Right lobe of liver (tissue), 6 donors: Measurements from ENCODE around the gene RAC2. TPM values are rescaled to one million over a fixed set of nuclear protein-coding genes. Genes with fewer than 3 reads are reported as not detected.

ENCODE experiments used
- ATAC-seq, 4 donors: fragments of 200-7000 bp; cut with Tn5 transposase; one replicate each; pipeline ENCODE4 v1.9.1; 2020; ENCODE audit warnings: mild to moderate bottlenecking in 4 of 4, moderate library complexity in 4 of 4
- DNase-seq, 3 donors: peaks; one replicate each; pipeline ENCODE4 v3.0.0-alpha.2; 2020
- H3K27ac ChIP-seq, 3 donors: fragments of 200-600 bp; one replicate each; pipeline ENCODE4 v1.8.0; 2022
- H3K27me3 ChIP-seq, 2 donors: fragments of 200-600 bp; one replicate each; pipeline ENCODE4 v1.8.0; 2022
- H3K36me3 ChIP-seq, 4 donors: fragments of 200-600 bp; sonication (generic) in 1 of 4; one replicate each; pipeline versions ENCODE4 v1.5.1 to v1.8.0; 2017 to 2022; ENCODE audit warnings: control low read depth in 1 of 4
- H3K4me1 ChIP-seq, 4 donors: fragments of 200-600 bp; sonication (generic) in 1 of 4; one replicate each; pipeline versions ENCODE4 v1.5.1 to v1.8.0; 2017 to 2022; ENCODE audit warnings: control low read depth in 1 of 4
- H3K4me3 ChIP-seq, 3 donors: fragments of 200-600 bp; one replicate each; pipeline ENCODE4 v1.8.0; 2022
- H3K9me3 ChIP-seq, 4 donors: fragments of 200-600 bp; sonication (generic) in 1 of 4; one replicate each; pipeline versions ENCODE4 v1.5.1 to v1.8.0; 2017 to 2022; ENCODE audit warnings: control low read depth in 1 of 4
- POLR2A ChIP-seq: fragments of 450-650 bp; IDR thresholded peaks from one replicate; pipeline ENCODE4 v1.6.1; 2017; ENCODE audit warnings: antibody characterized with exemption, mild to moderate bottlenecking
- WGBS: methylation state at CpG from one replicate; pipeline ENCODE4 v1.1.6; 2018; ENCODE audit warnings: low coverage, low lambda C conversion rate; ENCODE audit not compliant: insufficient coverage; ENCODE audit errors: missing lambda C conversion rate; 5-methylcytosine and 5-hydroxymethylcytosine counted together
- intact Hi-C, 2 donors: fragments of 100-400 bp; cut with DNase I; formaldehyde crosslinking; loops; one replicate each; pipeline versions ENCODE4 v1.11.2 to v1.14.1; 2022
- total RNA-seq, 6 experiments: library from RNA; depleted of rRNA in 2 of 6; stranded (reverse); fragments of >200 nt in 2 of 6; fragmentation: NEBNext Ultra II Directional in 3 of 6; extraction: Animal tissue kit (Norgen Biotek cat#: 25700) in 3 of 6; gene quantifications; one replicate each; pipeline versions ENCODE4 v1.1.0 to v1.2.4, GENCODE V29; 2016 to 2023
- TF ChIP-seq, protein P1 (sequence below), 4 donors: fragments of 200-600 bp in 3 of 4; fragments of 450-650 bp in 1 of 4; IDR thresholded peaks; one replicate each; pipeline versions ENCODE4 v1.5.1 to v1.8.0; 2016 to 2022; ENCODE audit warnings: antibody characterized with exemption in 4 of 4, mild to moderate bottlenecking in 2 of 4
- donor health status: DM: no; HTN: yes; CAD: no.
- donor health status: DM: no; HTN: no; CAD: no.
- donor health status: DM: no; HTN: no; CAD: no.
- donor health status: DM: no; HTN: yes; CAD: no.
- donor health status: DM: no; HTN: yes; CAD: no.

The RAC2 gene
- total RNA-seq, 6 experiments from 2014 or later: 3.4 to 12.9 (median 6.5) TPM

DNA sequence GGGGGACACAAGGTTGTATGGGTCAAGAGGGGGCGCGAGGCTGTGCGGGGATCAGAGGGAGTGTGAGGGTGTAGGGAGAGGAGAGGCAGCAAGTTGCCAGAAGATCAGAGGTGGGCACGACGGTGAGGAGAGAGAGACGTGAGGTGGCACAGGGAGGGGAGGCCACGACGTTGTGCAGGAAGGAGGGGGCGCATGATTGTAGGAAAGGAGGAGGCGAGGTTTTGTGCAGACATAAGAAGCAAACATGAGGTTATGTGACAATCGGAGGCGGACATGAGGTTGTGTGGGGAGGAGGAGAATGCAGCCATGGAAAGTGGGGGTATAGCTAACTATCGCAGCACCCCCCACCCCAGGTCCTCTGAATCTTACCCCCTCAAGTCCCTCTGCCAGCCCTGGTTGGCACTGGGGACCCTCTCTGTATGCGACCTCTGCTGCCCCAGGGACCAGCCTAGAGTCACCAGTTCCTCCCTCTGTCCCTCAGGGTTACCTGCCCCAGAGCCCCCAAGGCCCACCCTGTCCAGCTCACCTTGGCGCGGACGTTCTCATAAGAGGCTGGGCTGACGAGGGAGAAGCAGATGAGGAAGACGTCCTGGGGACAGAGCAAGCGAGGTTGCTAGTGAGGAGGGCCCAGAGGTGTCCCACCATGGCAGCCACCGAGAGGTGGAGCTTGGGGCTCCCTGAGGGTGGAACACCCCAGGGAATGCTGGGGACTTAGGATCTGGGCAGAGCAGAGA, 12.5 kb downstream of the RAC2 start:
- Histone ChIP-seq H3K9me3 (no peaks in the 10 kb centered on the region), H3K4me1 (no peaks in the 10 kb centered on the region), H3K27ac (no peak overlapping the region), H3K27me3 (no peaks in the 10 kb centered on the region), H3K36me3 (no peaks in the 10 kb centered on the region), H3K4me3 (no peak overlapping the region)
- intact Hi-C loops: no loop called here
- ATAC-seq: no peak
- DNase-seq: peak in 1 of 3 donors; percentile 16
- TF ChIP-seq, protein P1, sequence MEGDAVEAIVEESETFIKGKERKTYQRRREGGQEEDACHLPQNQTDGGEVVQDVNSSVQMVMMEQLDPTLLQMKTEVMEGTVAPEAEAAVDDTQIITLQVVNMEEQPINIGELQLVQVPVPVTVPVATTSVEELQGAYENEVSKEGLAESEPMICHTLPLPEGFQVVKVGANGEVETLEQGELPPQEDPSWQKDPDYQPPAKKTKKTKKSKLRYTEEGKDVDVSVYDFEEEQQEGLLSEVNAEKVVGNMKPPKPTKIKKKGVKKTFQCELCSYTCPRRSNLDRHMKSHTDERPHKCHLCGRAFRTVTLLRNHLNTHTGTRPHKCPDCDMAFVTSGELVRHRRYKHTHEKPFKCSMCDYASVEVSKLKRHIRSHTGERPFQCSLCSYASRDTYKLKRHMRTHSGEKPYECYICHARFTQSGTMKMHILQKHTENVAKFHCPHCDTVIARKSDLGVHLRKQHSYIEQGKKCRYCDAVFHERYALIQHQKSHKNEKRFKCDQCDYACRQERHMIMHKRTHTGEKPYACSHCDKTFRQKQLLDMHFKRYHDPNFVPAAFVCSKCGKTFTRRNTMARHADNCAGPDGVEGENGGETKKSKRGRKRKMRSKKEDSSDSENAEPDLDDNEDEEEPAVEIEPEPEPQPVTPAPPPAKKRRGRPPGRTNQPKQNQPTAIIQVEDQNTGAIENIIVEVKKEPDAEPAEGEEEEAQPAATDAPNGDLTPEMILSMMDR (IDR thresholded peaks at IDR 0.05): no peak
- TF ChIP-seq POLR2A: no peak
- 47% methylated on average over 10 of the region's 21 CpGs for WGBS

DNA sequence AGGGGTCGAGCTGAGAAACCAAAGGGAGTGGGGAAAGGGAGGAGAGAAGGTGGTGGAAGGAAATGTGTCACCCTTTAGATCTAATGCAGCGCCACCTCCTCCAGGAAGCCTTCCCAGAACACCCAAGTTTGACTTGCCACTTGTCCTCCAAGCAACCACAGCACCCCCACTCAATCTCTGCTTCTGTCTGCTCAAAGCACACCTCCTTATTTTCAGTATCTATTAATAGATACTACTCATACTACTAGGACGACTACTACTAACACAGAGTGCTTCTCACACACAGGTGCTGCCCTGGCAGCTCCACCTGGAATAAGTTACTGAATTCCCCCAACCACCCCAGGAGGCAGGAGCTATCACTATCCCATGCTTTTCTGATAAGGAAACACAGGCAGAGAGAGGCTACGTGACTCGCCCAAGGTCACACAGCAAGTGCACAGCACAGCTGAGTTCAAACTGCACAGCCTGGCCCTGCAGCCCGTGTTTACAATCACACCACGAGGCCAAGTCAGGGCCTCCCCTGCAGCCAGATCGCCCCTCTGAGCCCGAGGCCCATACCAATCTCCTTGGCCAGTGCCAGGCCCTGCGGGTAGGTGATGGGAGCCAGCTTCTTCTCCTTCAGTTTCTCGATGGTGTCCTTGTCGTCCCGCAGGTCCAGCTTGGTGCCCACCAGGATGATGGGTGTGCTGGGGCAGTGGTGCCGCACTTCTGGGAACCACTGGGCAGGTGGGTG, 13.2 kb downstream of the RAC2 start:
- H3K27me3 ChIP-seq: no peaks in the 10 kb centered on the region
- no peak overlapping the region for H3K4me3 ChIP-seq
- WGBS: 68% methylated on average over 7 of the region's 14 CpGs
- no peaks in the 10 kb centered on the region for H3K9me3 ChIP-seq
- no peaks in the 10 kb centered on the region for H3K36me3 ChIP-seq
- TF ChIP-seq, protein P1 (IDR thresholded peaks at IDR 0.05): no peak
- no peak for TF ChIP-seq POLR2A
- DNase-seq (peak in 1 of 3 donors; percentile 18), ATAC-seq (no peak)
- H3K27ac ChIP-seq: peak overlapping the region in 1 of 3 donors; percentile 18
- no peaks in the 10 kb centered on the region for H3K4me1 ChIP-seq
- intact Hi-C loops: no loop called here

DNA sequence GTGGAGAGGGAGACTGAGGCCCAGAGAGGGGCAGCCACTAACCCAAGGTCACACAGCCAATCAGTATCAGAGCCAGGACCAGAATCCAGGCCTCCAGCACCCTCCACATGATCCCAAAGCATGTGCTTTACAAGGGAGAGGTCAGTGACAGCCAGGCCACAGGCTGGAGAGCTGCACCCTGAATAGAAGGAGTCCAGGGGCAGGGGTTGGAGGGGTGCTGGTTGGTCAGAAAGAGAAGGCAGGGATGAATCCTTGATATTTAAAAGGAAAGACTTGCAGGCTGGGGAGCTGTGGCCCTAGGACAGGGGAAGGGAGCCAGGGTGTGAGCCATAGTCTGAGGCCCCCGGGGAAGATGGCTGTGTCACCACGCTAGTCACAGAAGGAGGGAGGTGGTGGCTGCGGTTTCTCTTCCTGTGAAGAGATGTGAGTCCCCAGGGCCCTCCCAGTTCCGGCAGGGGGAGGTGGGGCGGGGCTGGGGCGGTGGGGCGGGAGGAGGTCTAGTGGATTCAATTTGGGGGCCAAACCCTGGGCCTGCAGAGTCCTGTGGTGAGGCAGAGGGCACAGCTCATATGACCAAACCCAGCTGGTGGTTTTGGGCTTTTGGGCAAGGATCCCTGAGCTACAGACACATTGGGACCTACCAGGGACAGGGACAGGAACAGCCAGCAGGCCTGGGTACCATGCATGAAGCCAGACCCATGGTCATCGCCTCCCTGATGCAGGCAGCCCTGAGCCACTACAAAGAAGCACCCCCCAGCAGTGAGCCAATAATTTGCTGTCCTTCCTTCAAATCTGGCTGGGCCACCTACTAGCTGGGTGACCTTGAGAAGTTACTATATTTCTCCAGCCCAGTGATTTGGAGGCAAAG, 14.0 kb downstream of the RAC2 start:
- TF ChIP-seq, protein P1 (IDR thresholded peaks at IDR 0.05): no peak
- no peak for TF ChIP-seq POLR2A
- no peak overlapping the region for H3K4me3 ChIP-seq
- ATAC-seq: peak; percentile 52 to 69 (median 60)

DNA sequence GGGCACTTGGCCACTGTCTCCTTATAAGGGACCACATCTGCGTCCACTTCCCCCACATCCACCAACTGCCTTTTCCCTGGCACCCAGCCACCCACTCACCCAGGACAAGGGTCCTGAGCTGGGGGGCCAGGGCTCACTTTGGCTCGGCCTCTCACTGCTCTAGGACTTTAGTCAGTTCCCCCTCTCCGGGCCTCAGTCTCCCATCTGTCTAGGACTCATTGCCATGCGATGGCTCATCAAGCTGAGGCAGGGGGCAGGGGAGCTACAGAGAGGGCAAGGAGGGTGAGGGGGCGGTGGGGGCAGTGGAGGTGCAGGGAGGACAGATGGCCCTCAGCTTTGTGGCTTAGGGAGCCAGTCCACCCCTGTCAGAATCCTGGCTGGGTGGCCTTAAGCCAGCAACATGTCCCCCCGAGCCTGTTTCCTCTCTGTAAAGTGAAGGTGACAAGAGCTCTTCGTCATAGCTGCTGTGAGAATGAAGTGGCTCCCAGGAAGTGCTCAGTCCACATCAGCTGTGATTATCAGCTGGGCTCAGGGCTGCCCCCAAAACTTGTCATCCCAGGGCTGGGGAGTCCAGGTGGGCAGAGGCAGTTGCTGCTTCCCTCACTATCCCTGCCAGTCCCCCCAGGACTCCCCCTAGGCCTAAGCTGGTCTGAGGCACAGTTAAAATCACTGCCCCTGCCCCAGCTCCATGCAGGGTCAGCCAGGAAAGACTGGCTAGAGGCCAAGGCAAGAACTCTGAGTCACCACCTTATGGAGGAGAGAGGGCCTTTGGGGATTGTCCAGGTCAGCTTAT, 14.9 kb downstream of the RAC2 start:
- Histone ChIP-seq H3K36me3 (no peaks in the 10 kb centered on the region), H3K4me3 (no peak overlapping the region), H3K4me1 (no peaks in the 10 kb centered on the region), H3K27me3 (no peaks in the 10 kb centered on the region), H3K9me3 (no peaks in the 10 kb centered on the region), H3K27ac (peak overlapping the region in 2 of 3 donors; percentile 51 to 69)
- WGBS: 58% methylated on average over 2 of the region's 7 CpGs
- ATAC-seq (peak in 3 of 4 donors; percentile 10 to 49 (median 22)), DNase-seq (no peak)
- TF ChIP-seq POLR2A: no peak
- TF ChIP-seq, protein P1 (IDR thresholded peaks at IDR 0.05): no peak
- intact Hi-C loops: no loop called here

More for the DNA sequence above, 14.0 kb downstream of the RAC2 start:
- Histone ChIP-seq H3K4me1 (no peaks in the 10 kb centered on the region), H3K9me3 (no peaks in the 10 kb centered on the region), H3K36me3 (no peaks in the 10 kb centered on the region), H3K27ac (peak overlapping the region in 2 of 3 donors; percentile 51 to 69), H3K27me3 (no peaks in the 10 kb centered on the region)
- peak in 2 of 3 donors; percentile 59 to 73 for DNase-seq
- WGBS: 51% methylated on average over 2 of the region's 8 CpGs
- intact Hi-C loops: no loop called here
